Activated CD4-positive, alpha-beta T cell treated with anti-CD3 and anti-CD28 coated beads, Interleukin-2, amount 50 U/mL, for 4 hours (primary cell): ENCODE data around the gene EFTUD2.
A peak's percentile ranks its signal among the peaks of the same experiment; 100 is the strongest.

ENCODE experiments used
- DNase-seq, 2 experiments: peaks; one replicate each; pipeline ENCODE4 v3.0.0-alpha.2; 2020

Gene EFTUD2

DNA sequence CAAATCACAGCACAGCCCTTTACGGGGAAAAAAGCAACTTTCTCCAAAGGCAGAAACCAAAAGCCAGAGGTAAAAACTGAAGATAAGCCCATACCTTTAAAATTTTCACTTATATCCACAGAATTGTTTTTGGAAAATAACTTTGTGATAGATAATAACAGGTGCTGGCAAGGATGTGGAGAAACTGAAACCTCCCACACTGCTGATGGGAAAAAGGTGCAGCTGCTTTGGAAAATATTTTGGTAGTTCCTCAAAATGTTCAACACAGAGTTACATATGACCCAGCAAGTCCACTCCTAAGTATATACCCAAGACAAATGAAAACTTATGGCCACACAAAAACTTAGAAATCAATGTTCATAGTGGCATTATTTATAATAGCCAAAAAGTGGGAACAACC, 12.2 kb downstream of the EFTUD2 start:
- DNase-seq, result no peak

DNA sequence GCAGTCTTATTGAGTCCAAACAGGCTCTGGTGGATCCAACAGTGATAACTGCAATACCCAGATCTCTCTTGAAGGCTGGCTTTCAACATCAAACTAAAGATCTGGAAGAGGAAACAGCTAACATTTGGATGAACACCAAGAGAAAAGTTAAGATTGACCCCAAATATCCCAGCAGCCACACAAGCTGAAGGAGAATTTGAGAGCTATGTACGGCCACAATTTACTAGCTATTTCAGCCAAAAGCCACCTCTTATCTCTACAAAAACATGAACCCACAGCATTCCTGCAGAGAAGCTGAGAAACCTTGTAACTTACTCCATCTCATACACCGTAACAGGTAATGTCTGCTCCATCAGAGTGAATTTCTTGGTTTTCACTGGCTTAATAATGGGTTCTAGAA, 14.3 kb downstream of the EFTUD2 start:
- DNase-seq, result no peak

DNA sequence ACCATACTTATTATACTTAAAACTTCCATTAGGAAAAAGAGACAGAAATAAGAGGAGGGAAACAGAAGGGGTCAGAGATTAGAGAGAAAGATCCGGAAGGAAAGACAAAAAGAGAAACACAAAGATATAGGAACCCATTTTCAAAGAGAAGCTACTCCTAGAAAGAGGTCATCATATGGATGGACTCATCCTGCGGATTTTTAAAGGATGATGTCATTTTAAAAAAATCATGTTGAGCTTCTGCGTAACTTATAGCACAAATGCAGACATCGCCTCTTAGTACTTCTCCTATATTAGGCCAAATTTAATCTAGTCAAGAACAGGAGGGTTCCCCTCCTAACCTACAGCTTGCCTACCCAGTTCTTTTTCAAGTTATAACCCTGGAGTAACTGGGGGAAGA, 18.1 kb downstream of the EFTUD2 start:
- DNase-seq, result no peak

DNA sequence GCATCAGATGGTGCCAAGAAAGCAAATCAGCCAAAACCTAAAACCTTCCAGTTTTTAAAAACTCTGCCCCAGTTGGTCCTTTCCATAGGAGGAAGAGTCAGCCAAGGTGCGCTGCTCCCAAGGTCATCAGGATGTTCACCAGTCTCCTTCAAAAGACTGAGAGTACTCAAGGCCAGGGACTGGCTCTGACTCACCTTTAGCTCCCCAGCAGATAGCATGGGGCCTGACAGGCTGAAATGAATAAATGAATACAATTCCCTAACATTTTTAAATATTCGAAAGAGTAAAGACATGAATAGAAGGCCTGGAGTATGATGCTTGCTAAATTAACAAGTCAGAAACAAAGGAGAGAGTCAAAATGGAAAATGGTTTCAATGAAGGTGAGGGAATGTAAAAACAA, 19.2 kb downstream of the EFTUD2 start:
- no peak for DNase-seq

DNA sequence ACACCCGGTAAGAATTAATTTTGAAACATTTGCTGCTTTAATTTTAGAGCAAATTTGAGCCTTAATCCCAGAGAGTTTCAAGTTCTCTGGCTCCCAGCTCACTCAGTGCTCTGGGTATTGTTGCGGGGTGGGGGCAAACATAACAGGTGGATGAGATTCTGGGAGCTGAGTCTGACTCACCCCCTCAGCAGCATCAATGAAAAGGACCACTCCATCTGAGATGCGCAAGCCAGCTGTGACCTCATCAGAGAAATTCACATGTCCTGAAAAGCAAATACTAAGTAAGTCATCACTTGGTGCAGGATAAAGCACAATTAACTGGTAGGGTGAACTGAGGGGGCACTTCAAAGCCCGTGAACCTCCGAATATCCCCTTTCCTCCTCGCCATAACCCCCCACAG, 19.9 kb downstream of the EFTUD2 start:
- no peak for DNase-seq

DNA sequence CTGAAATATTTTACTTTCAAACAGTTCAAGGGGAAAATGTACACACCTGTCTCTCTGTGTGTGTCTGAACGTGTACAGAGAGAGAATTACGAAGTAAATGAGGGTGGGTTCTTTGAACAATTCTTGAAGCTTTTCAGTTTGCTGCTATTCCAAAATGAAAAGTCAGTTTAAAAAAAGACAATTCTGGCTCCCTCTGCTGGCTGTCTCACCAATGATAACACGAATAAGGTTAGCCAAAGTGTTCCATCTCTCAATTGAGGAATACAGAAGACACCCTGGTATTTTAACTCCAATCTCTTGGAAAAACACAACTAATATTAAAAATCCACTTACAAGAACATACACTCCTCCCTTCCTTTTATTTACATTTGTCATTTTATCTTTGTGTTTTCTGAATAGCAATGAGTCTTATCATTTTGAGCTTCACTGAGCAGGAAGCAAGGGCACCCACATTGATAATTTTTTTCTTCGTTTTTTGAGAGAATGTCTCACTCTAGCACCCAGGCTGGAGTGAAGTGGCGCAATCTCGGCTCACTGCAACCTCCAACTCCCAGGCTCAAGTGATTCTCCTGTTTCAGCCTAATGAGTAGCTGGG, 20.5 kb downstream of the EFTUD2 start:
- DNase-seq, result peak; percentile 9 to 12

DNA sequence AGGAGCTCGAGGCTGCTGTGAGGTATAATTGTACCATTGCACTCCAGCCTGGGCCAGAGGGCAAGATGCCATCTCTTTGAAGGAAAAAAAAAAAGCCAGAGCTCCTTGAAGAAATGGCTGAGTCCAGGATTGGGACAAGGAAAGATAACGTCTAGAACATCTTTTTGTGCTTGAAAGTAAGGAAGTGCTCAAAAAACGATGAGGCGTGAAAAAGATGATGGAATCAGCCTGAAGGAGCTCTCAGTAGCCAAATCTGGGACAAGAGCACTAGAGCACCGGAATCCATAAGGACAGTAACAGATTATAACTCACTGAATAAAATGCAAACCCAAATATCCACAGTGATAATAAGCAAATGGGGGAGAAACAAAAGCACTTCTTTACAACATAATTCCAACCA, 22.1 kb downstream of the EFTUD2 start:
- no peak for DNase-seq

DNA sequence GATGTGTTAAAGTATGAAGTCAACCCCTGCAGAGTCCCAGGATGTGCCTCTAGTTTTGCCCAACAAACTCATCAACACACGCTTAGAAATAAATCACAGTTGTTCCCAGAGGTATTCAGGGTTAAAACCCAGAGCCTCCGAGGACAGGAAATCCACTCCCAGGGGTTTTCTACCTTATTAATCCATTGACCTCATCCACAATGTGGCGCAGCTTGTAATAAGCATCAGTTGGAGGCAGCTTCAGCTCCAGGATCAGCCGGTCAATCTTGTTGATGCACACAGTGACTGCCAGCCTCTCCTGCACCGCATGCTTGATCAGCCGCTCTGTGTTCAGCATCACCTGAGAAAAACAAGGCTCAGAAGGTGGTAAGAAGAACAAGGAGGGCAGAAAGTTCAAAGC, 23.5 kb downstream of the EFTUD2 start:
- DNase-seq, result no peak

DNA sequence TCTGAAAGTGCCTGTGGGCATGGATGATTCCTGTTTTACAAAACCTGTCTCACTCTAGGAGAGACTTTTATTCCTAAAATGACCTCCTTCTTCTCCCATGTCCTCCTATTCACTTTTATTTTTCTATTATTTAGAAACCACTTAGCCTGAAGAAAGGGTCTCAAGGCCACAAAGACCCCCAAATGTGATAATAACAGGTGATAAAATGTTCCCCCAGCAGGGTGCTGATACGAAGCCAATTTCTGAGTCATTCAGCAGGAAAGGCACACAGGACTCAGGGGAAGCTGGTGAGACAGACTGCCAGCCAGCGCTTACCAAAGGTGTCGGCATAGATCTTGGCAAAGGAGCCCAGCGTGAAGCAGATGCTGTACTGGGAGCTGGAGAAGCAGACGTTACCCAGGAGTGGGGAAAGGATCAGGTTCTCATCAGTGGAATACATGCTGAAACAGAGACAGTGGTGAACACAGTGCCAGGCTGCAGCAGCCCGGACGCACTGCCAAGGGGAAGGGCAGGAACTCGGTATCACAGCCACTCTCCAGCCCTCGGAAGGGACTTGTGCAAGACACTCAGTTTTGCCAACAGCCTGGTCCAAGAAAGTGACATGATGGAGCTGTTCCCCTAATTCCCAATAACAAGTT, 27.0 kb downstream of the EFTUD2 start:
- no peak for DNase-seq

DNA sequence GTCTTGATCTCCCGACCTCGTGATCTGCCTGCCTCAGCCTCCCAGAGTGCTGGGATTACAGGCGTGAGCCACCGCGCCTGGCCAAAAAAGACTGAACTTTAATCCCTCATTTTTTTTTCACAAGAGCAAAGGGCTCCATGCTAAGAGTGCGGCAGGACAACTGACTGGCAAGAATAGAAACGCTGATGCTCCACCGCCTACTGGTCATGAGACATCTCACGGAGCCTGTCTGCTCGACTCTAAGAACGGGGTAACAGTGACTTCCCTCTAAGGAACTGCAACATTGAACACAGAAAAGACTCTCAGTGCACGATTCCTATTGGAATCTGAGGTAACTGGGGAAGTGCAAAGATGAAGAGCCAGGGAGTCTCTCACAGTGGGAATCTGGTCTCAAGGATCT, 27.7 kb downstream of the EFTUD2 start:
- no peak for DNase-seq

DNA sequence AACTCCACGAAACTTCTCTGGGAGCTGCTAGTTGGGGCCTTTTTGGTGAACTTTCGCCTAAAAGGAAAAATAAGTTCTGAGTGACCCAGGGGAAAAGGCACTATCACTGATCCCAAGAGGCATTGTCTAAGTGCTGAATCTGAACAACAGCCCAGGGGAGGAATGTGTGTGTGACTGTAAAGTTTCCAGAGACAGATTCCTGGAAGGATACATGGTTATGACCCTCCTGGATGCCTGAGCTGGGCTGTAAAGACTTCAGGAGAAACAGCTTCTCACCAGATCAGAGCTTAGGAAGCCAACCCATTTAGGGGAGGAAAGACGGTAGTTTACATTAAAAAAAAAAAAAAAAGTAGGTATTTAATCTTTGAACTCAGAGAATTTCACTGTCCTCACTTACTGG, 31.4 kb downstream of the EFTUD2 start:
- no peak for DNase-seq

DNA sequence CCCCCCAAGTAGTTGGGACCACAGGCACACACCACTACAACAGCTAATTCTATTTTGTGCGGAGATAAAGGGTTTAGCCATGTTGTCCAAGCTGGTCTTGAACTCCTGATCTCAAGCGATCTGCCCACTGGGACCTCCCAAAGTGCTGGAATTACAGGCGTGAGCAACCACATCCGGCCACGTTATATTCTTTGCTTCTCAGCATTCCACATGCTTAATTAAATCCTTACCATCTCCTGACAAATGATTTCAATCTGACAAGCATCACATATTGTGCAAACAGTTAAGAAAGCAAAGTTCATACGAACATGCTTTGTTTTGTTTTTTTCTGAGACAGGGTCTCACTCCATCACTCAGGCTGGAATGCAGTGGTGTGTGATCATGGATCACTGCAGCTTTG, 33.3 kb downstream of the EFTUD2 start:
- no peak for DNase-seq

DNA sequence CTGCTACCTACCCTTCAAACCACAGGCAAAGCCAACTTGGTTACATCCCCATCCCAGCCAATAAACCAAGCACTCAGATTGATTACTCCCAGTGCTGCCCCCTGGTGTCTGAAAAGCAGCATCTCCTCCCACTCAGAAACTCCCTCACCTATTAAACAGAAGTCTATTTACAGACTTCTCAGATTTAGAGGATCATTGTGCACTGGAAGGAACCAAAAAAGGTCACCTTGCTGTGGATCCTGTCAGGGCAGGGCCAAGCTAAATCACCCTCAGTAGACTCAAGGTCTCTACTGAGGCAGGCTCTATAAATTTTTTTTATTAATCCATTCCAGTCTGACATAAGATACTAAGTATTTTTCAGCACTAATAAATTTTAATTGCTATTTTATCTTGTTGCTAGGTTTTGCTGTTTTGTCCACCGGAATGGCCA, 34.0 kb downstream of the EFTUD2 start:
- DNase-seq, result peak; percentile 57 to 62

DNA sequence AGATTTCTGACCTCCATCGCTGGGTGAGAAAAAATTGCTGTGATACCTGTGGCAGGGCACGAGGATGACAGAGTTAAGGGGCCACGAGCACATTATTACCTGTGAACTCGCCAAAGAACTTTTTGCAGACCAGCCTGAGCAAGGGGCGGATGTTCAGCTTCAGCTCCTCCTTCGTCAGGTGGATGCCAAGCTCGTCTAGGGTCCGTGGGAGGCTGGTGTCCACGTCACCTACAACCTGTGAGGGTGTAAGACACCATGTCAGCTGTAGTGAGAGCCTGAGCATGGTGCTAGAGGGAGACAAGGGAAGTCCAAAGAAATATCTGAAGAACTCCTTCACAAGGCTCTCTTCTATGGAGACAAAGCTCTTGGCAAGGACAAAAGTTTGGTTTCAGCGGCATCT, 34.4 kb downstream of the EFTUD2 start:
- no peak for DNase-seq

DNA sequence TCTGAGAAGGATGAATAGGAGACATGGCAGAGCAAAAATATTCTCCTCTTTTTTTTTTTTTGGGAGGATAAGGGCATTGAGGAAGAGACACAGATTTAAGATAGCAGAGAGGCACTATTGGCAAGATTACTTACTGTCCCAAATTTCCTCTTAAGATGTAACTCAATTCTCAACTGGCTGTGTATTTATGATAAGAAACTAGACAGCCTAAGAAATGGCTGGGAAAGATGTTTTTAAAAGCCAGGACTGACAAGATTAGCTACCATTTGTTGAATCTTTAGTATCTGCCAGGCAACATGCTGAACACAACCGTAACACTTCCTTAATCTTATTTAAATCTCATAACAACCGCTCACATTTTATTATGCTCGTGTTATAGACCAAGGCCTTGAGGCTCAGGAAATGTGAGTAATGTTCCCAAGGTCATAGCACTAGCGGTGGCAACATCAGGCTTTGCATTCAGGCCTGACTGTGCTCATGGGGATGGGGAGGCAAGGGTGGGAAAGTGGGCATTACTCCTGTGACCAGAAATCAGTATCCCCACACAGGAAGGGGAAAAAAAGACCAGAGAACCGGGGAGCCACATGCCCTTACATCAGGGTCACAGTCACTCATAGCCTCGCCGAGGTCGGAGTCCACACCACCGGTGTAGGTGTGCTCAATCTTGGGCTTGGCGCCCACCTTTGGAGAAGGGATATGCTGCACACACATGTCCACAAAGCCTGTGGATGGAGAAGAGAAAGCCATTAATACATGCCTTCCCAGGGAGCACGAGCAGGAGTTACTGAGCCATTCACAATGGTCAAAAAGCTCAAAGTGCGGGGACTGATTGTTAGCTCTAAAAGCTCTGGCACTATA, 36.0 kb downstream of the EFTUD2 start:
- DNase-seq, result no peak

DNA sequence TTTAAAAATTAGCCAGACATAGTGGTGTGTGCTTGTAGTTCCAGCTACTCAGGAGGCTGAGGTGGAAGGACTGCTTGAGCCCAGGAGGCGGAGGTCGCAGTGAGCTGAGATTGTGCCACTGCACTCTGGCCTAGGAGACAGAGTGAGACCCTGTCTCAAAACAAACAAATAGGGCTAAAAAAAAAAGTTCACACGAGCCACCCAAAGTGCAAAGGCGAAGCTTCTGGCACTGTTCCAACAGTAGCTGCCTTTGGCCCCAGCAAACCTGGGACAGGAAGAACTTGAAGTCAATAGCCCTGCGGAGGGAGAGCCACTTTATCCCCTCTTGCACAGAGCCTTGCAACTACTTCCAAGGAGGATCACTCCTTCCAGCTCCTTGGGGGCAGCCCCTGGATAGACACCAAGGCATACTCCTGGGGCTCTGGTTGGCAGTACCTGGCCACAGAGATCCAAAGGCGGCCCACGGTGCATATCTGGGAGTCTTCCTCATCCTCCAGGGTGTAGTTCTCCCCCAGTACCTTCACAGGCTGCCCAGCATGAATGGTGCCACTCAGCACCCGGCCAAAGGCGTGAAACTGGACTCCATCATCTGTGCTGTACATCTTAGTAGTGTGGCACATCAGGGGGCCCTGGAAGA, 36.8 kb downstream of the EFTUD2 start:
- DNase-seq, result no peak

DNA sequence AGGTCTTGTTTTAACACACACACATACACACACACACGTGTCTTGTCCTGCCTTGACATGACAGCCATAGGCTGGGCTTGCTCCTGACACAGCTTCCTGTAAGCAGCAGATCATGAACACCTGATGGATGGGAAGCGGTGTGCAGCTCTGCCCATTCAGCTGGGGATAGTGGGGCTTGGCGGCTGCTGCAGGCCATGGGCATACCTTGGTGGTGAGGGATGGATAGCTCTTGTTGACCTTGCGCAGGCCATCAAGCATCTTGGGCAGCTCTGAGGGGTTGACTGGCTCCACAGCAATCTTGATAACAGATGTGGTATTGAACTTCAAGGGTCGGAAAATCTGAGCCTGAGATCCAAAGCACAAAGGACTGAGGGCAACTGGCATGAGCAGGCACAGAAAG, 39.5 kb downstream of the EFTUD2 start:
- DNase-seq, result no peak

DNA sequence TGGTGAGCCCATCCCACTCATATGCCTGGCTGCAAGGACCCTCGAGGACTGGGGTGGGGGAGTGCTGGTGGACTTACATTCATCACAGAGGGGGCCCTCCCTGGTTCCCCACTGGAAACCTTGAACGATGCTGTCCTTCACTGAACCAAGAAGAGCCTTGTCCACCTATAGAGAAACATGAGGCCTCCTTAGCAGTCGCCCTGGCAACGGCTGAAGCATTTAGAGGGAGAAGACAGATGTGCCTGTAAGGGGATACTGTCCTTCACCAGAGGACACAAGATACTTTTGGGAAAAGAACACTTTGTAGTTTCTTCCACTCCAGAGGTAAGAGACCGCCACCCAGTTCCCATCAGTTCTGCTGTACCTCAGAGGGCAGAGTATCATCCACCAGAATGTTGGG, 45.1 kb downstream of the EFTUD2 start:
- DNase-seq, result no peak

DNA sequence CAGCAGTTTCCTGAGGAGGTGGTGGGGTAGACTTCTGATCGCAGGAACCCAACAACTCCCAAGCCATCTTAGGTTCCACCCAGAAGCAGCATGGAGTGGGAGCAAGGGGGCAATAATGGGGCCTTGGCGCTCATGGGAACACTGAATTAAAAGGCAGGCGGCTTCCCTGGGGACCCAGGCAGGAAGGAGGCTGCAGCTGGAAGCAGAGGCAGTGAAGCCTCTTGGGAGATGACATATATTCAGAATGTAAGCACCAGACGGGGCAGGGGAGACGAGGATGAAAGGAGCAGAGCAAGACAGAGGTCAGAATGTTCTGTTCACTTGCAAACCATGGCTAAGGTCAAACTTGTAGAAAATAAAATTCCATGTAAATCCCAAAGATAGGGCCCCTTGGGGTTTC, 48.6 kb downstream of the EFTUD2 start:
- no peak for DNase-seq

DNA sequence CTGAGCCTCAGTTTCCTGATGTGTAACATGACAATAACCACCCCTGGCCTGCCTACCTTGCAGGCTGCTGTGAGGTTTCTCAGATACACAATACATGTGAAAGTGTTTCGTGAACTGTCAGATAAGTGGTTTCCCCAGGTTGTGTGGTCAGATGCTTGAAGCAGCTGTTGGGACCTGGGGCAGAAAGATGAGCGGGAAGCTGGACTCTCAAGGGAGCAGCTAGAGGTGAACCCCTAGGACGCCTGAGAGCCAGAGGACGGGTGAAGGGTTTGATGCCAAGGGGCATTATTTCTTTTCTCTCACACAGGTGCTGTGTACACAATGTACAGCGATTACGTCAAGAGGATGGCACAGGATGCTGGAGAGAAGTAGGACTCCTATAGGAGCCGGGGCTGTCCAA, 49.2 kb downstream of the EFTUD2 start:
- DNase-seq, result no peak

DNA sequence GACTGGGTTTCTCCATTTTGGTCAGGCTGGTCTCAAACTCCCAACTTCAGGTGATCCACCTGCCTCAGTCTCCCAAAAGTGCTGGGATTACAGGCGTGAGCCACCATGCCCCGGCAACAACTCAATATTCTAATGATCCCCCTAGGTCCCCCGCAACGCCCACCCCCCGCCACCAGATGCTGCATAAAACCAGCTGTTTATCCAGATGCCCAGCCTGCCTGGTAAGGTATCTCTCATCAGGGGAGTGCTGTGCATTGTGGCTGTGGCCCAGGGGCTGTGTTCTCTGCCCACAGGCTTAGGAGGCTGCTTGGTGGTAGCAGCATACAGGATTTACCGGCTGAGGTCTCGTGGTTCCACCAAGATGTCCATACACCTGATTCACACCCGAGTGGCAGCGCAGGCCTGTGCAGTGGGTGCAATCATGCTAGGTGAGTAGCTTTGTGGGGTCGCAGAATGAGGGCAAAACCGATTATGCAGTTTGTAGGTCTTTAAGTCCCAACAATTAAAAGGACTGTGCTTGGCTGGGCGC, 50.2 kb downstream of the EFTUD2 start:
- DNase-seq, result no peak

DNA sequence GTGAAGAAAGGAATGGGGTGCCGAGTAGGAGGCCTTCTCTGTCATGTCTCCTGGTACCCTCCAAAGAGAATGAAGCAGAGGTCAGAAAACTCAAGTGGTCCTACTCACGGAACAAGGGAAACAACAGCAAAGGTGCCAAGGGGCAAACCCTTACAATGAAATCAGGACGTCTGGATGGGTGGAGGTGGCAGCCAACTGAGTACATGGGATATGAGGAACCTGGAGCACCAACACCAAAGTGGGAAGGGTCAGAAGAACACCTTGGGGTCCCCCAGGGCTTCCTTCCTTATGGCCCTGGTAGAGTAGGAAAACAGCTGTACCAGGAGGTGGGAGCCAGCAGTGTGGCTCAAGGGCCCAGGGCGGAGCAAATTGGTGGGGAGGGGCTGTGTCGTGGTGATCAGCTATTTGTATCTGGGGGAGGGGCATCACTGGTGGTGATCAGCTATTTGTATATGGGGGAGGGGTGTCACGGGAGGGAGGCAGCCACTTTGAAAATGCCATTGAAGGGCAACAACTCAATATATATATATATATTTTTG, 50.9 kb downstream of the EFTUD2 start:
- no peak for DNase-seq

DNA sequence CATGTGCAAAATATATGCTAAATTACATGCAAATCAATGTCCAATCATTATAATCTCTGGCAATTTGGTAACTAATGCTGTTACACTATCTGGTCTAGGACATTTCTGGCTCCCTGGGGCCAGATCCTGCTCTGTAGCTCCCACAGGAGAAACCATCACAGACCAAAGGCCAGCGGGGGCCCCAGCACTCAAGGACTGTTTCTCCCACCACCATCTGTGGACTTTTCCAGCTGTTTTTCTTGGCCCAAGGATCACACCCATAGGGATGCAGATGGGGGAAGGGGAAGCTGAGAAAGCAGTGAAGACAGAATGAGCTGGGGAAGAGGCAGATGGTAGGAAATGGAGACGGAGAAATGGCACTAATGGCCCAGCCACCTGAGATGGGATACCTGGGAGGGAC, 51.7 kb downstream of the EFTUD2 start, which contains the start of gene HIGD1B:
Gene HIGD1B, plus strand, starts transcription at position 298 of the 400 bp plus-strand sequence. CDS start 270 bp downstream, outside the sequence.
- DNase-seq, result no peak
